T1000 (cell line): ENCODE data around the gene SH2D6.
A peak's percentile ranks its signal among the peaks of the same experiment; 100 is the strongest.
"Not testable (repeated sequence)": the region's sequence is repeated elsewhere in the genome, so short reads cannot be mapped to it uniquely, and the experiment has no call there.

Experiments
- DNase-seq: peaks from one replicate; lab custom pipeline; 2025; ENCODE audit warnings: mixed read lengths; lab: John Stamatoyannopoulos, UW

SH2D6 gene

DNA sequence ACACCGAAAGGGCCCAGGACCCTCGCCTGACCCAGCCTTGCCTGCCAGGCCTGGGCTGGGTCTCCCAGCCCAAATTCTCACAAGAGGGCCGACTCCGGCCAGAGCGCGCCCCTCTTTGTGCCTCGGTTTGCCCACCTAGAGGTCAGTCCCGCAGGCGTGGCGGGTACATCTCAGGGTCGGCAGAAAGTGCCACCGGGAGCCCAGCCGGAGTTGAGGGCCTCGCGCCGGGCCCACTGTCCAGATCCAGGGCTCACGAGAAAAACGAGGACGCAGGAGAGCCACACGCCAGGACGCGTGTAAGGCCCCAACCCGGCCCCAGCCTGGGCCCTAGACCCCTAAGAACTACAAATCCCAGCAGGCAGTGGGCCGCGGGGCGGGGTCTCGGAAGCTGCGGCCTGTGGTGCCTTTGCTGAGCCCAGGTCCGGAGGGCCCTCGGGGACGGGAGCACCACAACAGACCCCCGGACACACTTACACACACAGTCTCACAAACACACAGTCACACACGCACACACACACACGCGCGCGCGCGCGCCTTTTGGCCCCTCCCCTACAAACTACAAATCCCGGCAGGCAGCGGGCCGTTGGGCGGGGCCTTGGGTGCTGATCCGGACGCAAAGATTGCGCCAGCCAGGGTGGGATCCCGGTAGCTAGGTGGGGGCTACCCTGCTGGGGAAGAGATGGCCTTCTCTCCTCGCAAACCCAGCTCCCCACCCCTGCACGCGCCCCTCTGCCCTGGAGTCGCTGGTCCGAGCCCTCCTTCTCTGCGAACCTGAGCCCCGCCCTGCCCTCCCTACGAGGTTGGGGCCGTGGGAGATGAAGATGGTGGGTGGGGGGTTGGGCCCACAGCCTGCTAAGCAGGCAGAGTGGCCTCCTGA lies at the start of gene SH2D6:
TSS of gene SH2D6 (plus strand) at position 583 of the 877 bp plus-strand sequence. CDS start 10,752 bp downstream, outside the sequence.
- peak; percentile 57 for DNase-seq

DNA sequence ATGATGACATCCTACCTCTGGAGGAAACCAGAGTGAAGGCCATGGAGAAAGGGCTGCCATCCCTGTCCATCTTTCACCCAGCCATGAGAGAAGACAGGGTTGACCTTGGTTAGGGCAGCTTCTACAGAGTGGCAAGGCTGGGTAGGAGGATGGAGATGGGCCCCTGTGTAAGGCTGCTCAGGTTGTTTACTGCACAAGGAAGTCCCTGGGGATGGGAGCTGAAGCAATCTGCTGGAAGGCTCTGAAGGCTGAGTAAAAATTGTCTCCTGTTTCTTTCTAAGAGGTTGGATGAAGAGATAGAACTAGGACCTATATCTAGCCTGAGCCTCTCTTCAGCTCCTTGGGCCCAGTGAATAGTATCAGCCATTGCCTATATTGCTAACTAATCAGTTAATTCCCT lies 49.6 kb upstream of the SH2D6 start:
- DNase-seq = no peak

DNA sequence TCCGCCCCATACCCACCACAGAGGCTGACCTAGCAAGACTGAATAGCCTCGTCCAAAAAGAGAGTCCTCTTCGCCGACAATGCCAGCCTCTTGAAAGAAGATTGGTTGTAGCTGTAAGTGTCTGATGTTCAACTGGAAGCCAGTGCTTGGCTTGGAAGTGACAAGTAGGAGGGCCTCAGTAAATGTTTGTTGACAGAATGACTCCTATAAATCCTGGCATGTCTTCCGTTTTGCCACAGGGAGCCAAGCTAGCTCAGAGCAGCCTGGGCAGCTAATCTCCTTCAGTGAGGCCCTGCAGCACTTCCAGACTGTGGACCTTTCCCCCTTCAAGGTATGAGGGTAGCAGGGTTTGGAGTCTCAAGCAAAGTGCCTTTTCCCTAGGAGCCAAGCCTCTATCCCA lies 49.0 kb upstream of the SH2D6 start:
- DNase-seq = no peak

DNA sequence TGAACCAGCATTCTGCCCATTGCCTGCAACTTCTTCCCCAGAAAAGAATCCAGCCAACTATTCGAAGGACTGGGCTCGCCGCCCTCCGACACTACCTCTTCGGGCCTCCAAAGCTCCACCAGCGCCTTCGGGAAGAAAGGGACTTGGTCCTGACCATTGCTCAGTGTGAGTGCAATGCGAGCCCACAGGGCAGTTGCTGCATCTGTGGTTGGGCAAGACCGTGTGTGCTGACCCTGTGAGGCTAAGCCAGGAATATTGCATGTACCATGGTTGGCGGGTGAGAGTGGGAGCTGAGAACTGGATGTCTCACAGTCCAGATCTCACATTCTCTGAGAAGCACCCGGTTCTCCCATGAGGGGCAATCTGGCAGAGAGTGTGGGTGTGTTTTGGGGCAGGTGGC lies 47.5 kb upstream of the SH2D6 start:
- no peak for DNase-seq

DNA sequence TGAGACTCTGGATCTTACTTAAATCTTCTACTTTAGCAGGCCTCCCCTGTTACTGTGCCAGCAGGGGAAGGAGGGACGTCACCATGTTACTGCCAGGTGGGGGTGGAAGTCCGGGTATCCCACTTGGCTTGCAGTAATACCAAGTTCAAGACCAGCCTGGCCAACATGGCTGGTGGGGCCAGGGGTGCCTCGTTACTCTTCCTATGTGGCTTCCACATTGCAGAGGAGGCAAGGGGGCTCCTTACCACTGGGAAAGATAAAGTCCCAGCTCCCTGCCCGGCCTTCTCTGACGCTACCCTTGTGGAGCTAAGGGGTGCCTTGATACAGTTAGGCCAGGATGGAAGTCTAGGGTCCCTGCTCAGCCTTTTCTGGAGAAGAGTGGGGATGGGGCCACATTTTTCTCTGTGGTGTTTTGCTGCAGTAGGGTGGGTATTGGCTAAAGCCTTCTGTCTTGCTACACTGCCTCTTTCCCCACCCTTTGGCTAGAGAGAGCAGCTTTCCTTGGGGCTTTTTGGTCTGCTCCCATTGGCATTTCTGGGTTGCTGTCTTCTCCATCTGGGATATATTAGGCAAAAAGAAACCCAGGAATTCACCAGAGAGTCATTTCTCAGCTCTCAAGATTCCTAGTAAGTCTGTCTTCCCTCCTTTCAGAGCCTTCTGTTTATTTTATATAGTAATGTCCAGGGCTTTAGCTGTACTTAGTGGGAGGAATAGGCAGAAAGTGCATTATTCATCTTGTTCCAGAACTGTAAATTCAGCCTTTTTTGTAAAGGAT lies 42.0 kb upstream of the SH2D6 start:
- DNase-seq = no peak

DNA sequence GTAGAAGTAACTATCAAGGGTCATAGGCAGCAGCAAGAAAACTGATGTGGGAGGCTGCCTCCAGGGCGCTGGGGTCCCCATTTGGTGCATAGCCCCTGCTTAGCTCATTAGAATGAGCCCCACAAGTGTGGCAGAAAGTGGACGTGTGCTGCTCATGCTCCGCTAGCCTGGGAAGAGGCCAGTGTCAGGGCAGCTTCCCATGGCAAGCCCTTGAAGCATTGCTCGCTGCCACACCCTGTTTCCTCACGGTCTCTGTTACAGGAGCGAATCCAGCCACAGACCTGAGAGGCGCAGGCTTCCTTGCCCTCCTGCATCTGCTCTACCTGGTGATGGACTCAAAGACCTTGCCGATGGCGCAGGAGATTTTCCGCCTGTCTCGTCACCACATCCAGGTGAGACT lies 41.4 kb upstream of the SH2D6 start:
- DNase-seq = no peak

DNA sequence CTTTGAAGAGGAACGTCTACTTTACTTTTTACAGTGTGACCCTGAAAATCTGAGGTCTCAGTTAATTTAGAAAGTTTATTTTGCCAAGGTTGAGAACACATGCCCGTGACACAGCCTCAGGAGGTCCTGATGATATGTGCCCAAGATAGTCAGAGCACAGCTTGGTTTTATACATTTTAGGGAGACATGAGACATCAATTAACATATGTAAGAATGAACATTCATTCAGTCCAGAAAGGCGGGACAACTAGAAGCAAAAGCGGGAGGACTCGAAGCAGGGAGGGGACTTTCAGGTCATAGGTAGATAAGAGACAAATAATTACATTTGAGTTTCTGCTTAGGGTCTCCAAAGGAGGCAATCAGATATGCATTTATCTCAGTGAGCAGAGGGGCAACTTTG lies 40.3 kb upstream of the SH2D6 start:
- no peak for DNase-seq

DNA sequence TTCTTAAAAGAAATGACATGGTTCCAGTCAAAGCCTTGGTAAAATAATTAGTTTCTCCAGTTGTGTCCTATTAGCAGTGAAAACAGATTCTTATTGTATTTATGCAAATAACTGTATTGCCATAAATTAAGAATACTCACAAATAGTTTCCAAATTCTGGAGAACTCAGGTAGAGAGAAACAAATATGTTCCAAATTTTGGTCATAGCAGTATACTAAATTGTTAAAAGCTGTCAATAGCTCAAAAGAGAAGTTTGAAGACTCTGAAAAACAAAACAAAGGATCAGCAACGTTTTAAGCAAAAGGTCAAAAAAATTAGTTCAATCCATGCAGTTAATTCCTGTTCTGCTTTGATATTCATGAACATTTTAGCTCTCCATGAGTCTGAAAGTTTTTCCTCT lies 38.5 kb upstream of the SH2D6 start:
- DNase-seq = no peak

DNA sequence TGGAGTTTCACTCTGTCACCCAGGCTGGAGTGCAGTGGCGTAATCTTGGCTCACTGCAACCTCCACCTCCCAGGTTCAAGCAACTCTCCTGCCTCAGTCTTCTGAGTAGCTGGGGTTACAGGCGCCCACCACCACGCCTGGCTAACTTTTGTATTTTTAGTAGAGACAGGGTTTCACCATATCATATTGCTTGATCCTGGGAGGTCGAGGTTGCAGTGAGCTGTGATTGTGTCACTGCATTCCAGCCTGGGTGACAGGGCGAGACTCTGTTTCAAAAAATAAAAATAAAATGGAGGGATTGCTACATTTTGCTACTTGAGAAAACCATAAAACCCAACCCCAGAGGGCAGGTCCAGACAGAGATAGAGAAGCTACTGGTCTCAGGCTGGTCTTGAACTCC lies 35.4 kb upstream of the SH2D6 start:
- DNase-seq = not testable (repeated sequence)

DNA sequence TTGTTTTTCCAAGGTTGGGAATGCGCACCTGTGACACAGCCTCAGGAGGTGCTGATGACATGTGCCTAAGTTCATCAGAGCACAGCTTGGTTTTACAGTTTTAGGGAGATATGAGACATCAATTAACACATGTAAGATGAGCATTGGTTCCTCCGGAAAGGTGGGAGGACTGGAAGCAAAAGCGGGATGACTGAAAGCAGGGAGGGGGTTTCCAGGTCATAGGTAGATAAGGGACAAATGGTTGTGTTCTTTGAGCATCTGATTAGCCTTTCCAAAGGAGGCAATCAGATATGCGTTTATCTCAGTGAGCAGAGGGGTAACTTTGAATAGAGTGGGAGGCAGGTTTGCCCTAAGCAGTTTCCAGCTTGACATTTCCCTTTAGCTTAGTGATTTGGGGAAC lies 34.7 kb upstream of the SH2D6 start:
- DNase-seq = no peak

DNA sequence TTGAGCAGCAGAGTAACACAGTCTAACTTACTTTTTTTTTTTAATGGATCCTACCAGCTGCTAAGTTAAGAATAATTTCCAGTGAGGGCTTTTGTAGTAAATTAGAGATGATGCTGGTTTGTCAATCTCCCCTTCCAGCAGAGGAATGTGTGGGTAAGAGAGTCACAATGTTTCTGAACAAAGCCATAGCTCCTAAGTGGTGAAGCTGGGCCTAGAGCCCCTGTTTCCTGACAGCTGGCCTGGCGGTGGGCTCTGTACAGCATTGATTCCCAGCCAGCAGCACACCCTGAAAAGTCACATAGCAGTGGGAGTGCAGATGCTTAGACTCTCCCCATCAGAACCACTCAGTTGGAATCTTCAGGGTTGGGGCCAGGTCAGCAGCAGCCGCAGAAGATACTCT lies 32.8 kb upstream of the SH2D6 start:
- DNase-seq = no peak

DNA sequence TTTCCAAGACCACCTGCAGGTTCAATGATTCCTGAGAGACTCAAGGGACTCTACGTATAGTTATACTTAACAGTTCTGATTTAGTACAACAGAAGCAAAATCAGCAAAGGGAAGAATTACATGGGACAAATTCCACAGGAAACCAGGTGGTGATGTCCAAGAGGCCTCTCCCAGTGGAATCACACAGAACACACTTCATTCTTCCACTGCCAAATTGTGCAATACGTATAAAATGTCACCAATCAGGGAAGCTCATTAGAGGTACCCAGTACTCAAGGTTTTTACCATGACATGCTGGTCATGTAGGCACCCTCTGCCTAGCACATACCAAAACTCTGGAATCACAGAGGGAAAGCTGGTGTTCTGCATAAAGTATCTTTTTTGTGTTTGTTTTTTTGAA lies 30.8 kb upstream of the SH2D6 start:
- no peak for DNase-seq

DNA sequence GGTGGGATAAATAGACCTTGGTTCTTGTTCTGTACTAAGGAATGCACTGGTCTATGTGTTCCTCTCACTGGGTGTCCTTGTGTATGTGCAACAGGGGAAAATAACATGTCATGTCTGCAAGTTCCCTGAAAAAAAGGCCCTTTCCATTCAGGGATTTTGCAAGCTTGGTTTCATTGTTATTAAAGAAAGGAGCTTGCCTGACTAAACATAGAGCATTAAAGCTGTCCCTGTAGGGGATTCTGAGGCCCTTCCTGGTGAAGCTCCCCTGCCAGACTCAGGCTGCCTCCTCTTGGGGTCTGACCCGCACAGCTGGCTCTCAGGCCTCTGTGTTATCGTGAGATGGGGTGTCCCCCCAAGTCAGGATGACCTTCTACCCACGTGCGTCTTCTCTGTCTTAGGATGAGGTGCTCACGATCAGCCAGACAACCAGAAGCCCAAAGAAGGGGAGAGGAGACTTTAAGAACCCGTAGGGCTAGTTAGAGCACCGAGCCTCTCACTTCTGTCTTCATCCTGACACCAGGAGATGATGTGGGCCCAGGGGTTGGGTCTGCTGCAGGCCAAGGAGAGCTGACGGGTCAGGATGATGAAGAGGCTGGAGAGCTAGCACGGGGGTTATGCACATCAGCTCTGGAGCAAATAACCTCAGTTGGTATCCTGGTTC lies 29.5 kb upstream of the SH2D6 start:
- no peak for DNase-seq

DNA sequence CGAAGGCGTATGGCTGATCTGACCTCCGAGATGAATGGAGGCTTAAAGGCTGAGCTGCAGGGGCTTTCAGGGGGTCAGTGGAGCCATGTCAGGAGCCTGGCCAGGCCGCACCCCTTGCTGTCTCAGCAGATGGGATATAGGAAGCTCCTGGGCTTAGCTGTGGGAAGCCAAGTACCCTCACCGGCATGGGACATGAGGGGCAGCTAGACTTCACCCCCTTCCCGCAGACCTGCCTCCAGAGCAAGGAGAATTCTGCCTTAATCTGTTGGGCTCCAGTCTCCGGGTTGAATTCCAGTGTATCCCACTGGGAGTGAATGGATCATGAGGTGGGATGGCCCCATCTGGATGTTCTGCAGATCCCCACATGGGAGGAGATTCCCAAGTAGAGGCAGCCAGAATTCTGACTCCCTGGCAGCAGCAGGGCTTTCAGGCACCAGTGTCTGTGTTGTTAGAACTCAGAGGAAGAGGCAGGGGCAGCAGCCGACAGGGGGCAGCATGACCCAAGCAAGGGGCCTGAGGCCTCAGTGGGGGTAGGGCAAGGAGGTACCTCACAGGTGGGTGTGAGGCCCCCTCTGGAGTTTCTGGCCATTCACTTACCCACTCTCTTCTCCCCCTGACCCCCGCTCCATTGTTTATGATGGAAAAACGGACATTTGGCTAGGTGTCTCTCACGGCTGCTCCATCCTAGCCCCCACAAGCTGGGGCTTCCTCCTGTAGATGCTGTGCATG lies 27.4 kb upstream of the SH2D6 start:
- no peak for DNase-seq

DNA sequence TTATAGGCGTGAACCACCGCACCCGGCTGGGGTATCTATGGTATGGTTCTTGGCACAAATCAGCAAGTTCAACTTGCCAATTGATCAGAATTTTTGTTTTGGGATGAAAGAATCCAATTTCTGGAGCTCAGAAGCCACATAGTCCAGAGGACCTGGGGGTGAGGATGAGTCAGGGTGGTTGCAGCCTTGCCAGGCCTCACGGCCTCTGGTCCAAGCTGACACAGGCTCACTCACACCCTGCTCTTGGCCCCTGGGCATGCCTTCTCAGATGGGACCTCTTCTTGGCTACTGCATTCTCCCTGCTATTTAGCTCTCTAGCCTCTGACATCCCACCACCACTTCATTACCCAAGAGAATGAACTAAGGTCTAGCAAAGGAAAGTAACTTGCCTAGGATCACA lies 24.7 kb upstream of the SH2D6 start:
- DNase-seq = no peak

DNA sequence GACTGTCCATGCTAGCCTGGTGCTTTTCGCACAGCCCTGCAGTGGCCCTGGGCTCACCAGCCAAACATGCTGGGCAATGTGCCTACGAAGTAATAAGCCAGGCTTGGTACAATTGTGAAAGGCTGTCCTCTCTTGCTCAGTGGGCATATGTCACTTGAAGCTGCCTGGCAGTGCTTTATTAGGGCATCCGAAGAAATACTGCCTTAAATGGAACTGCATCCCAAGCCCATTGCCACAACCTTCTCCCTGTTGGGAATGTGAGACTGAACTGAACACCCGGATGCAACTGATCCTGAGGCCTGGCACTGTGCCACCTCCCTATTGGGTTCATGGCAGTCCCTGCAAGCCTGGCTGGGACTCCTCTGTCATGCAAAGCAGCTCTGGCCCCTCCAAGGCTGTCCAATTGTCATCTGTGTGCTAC lies 24.2 kb upstream of the SH2D6 start:
- no peak for DNase-seq

DNA sequence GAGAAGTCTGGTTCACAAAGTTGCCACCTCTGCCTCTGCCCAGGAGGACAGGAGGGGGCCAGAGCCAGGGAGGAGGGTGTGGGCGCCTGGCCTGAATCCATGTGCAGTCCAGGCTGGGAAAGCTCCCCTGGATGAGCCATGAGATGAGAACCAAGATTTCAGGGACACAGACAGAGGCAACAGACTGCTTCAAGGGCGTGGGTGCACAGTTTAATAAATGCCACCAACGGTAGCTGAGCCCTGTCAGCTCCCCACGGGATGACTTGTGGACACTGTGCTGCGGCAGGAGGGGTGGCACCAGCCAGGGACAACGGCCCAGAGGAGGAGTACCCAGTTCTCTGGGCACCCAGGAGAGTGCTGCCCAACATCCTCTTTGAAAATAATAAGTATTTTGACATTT lies 23.5 kb upstream of the SH2D6 start:
- DNase-seq = no peak

DNA sequence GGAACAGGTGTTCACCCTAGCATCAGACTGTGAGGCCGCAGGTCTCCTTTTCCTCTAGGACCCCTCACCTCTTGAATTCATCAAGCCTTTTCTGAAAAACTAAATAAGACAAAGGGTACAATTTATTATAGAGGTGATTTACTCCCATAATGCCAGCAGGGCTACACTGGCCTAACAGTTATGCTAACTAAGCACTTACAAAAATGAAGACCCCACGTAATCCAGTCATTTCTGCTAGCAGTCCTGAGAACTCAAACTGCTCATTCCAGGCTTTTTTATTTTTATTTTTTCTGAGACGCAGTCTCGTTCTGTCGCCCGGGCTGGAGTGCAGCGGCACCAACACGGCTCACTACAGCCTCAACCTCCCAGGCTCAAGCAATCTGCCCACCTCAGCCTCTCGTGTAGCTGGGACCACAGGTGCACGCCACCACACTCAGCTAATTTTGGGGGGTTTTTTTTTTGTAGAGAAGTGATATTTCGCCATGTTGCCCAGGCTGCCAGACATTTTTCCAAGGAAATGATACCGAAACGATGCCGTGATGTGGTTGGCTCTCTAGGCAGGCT lies 22.5 kb upstream of the SH2D6 start:
- DNase-seq = no peak

DNA sequence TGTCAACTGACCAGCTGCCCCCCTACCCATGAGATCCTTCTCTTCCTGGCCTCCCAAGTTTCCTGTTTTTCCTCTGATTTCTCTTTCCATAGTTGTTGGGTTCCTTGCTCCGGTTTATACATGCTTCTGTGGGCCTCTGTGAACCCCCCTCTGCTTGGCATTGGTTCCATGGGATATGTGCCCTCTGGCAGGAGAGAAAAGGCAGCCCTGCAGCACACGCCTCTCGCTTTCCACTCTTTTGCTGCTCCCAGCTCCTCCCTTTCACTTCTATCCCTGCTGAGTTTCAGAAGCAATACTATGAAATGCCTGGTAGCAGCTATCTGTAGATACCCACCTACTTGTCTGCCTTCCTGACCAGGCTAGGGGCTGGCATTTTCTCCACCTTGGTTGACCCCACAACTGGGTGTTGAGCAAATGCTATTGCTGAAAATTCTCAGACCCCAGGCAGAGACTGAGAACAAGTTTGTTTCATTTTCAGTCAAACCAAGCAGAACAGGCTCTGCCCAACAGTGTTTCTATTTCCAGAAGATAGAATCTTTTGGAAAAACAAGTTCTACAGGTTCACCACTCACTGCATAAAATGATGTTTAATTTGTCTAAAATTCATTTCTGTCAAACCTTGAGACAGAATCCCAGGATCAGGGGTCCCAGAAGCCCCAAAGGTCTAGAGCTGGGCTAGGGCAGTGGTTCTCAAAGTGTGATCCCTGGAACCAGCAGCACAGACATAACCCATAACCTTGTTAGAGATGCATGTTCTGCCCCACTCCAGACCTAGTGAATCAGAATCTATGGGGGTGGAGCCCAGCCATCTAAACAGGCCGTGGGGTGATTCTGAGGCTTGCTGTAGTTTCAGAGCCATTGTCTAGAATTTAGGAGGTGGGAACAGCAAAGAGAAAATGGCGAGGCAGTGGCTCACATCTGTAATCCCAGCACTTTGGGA lies 21.7 kb upstream of the SH2D6 start:
- no peak for DNase-seq

DNA sequence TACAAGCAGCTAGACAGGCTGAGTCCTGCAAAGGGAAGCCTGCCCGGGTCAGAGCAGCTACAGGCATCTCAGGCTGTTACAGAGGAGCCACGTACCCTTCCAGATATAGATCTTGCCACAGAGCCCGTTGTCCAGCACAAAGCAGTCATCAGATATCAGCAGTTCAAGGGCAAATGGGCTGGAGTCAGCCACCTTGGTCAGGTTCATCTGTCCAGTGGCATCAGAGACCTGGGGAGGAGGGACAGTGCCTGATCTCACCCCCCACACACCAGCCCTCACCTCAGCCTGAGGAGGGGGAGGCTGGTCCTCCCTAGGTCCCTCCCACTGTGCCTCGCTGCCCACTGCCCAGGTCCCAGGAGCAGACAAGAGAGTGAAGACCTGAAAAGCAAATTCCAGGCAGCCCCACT lies 20.6 kb upstream of the SH2D6 start:
- no peak for DNase-seq
